HG03045 (cell line): ENCODE results near the gene EDA.

ENCODE experiments used
- ATAC-seq: cut with Tn5 transposase; IDR thresholded peaks from one replicate; pipeline ENCODE4 v1.9.1; 2021; ENCODE audit warnings: mild to moderate bottlenecking, moderate library complexity; ENCODE audit not compliant: unreplicated experiment

The EDA gene

GRCh38 chrX:70054391-70054790, 438.5 kb downstream of the EDA start:
- ATAC-seq: no peak

- no peak for ATAC-seq
Measured at GRCh38 chrX:70062076-70062475, 446.2 kb downstream of the EDA start, which contains the start of gene OTUD6A. TSS of gene OTUD6A (plus strand) at chrX:70062457. CDS start at chrX:70062525, 68 bp downstream.

GRCh38 chrX:70062961-70063550, 447.1 kb downstream of the EDA start:
- no peak for ATAC-seq

- ATAC-seq: no peak
Measured at GRCh38 chrX:70066646-70067045, 450.7 kb downstream of the EDA start.

- ATAC-seq: no peak
Measured at GRCh38 chrX:70079297-70079696, 463.4 kb downstream of the EDA start.

GRCh38 chrX:70079870-70080269, 464.0 kb downstream of the EDA start:
- ATAC-seq: no peak

- ATAC-seq: no peak
Measured at GRCh38 chrX:70082723-70083122, 466.8 kb downstream of the EDA start.

GRCh38 chrX:70084592-70085240, 468.8 kb downstream of the EDA start:
- no peak for ATAC-seq

- ATAC-seq: no peak
Measured at GRCh38 chrX:70087857-70088630, 472.1 kb downstream of the EDA start.

GRCh38 chrX:70088751-70089150, 472.8 kb downstream of the EDA start:
- ATAC-seq: no peak
